ENCODE results near the gene USB1.

GRCh38 chr16:58053682-58054005 is 52.4 kb downstream of the USB1 start:
- TF ChIP-seq POLR2A (IDR thresholded peaks at IDR 0.05): no peak
- TF ChIP-seq, protein P1, sequence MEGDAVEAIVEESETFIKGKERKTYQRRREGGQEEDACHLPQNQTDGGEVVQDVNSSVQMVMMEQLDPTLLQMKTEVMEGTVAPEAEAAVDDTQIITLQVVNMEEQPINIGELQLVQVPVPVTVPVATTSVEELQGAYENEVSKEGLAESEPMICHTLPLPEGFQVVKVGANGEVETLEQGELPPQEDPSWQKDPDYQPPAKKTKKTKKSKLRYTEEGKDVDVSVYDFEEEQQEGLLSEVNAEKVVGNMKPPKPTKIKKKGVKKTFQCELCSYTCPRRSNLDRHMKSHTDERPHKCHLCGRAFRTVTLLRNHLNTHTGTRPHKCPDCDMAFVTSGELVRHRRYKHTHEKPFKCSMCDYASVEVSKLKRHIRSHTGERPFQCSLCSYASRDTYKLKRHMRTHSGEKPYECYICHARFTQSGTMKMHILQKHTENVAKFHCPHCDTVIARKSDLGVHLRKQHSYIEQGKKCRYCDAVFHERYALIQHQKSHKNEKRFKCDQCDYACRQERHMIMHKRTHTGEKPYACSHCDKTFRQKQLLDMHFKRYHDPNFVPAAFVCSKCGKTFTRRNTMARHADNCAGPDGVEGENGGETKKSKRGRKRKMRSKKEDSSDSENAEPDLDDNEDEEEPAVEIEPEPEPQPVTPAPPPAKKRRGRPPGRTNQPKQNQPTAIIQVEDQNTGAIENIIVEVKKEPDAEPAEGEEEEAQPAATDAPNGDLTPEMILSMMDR (IDR thresholded peaks at IDR 0.05): no peak
